HG02943 (cell line): ENCODE measurements around the gene UTF1.

Experiments
- ATAC-seq: cut with Tn5 transposase; IDR thresholded peaks from one replicate; pipeline ENCODE4 v1.9.1; 2021; ENCODE audit warnings: mild to moderate bottlenecking, low read depth, moderate library complexity; ENCODE audit not compliant: unreplicated experiment

Gene UTF1

GRCh38 chr10:133242611-133243356 is 12.8 kb downstream of the UTF1 start:
- no peak for ATAC-seq

GRCh38 chr10:133243593-133243992 is 13.6 kb downstream of the UTF1 start:
- ATAC-seq: no peak

- ATAC-seq: no peak
Measured at GRCh38 chr10:133245439-133246235, 15.6 kb downstream of the UTF1 start.

GRCh38 chr10:133246236-133246626 is 16.2 kb downstream of the UTF1 start:
- no peak for ATAC-seq

GRCh38 chr10:133247681-133248333 is 17.8 kb downstream of the UTF1 start:
- no peak for ATAC-seq

- no peak for ATAC-seq
Measured at GRCh38 chr10:133248334-133248715, 18.3 kb downstream of the UTF1 start.

GRCh38 chr10:133249094-133249780 is 19.2 kb downstream of the UTF1 start:
- no peak for ATAC-seq

GRCh38 chr10:133249975-133250754 is 20.1 kb downstream of the UTF1 start:
- ATAC-seq: no peak

GRCh38 chr10:133251388-133252222 is 21.6 kb downstream of the UTF1 start:
- ATAC-seq: no peak

GRCh38 chr10:133252223-133252552 is 22.2 kb downstream of the UTF1 start:
- ATAC-seq: no peak

GRCh38 chr10:133253361-133253955 is 23.4 kb downstream of the UTF1 start:
- no peak for ATAC-seq

- no peak for ATAC-seq
Measured at GRCh38 chr10:133254421-133255120, 24.6 kb downstream of the UTF1 start.

- ATAC-seq: no peak
Measured at GRCh38 chr10:133255323-133255722, 25.3 kb downstream of the UTF1 start.

GRCh38 chr10:133257489-133258065 is 27.6 kb downstream of the UTF1 start:
- no peak for ATAC-seq

GRCh38 chr10:133258066-133258817 is 28.2 kb downstream of the UTF1 start:
- no peak for ATAC-seq

GRCh38 chr10:133258818-133259601 is 29.0 kb downstream of the UTF1 start:
- ATAC-seq: no peak

GRCh38 chr10:133259602-133259989 is 29.6 kb downstream of the UTF1 start:
- ATAC-seq: no peak
